Prostate gland (tissue), 2 donors: ENCODE results near the gene DAP.

Experiments used
- CTCF ChIP-seq, 4 experiments: fragments of 200-600 bp in 2 of 4; fragments of 450-650 bp in 2 of 4; sonication (generic) in 2 of 4; IDR thresholded peaks; 1 replicate in 3 of 4; 2 replicates in 1 of 4; pipeline ENCODE4 v1.5.1; 2016 to 2019; ENCODE audit warnings: antibody characterized with exemption in 4 of 4, mild to moderate bottlenecking in 2 of 4, moderate library complexity in 2 of 4
- POLR2AphosphoS5 ChIP-seq: sonication (generic); formaldehyde crosslinking; IDR thresholded peaks from one replicate; pipeline ENCODE4 v1.6.1; 2017; ENCODE audit warnings: antibody characterized with exemption

GRCh38 chr5:10632110-10632761 lies 128.8 kb downstream of the DAP start:
- no peak for TF ChIP-seq POLR2AphosphoS5
- TF ChIP-seq CTCF (IDR thresholded peaks at IDR 0.05), result no peak
